Mesothelial cell of epicardium (in vitro differentiated cells): Measurements from ENCODE around the gene TSEN2. TPM values are rescaled to one million over a fixed set of nuclear protein-coding genes. Genes with fewer than 3 reads are reported as not detected.

Source experiments
- DNase-seq, 2 experiments: peaks; one replicate each; pipeline ENCODE4 v3.0.0; 2021; ENCODE audit warnings: low spot score in 2 of 2; ENCODE audit not compliant: unreplicated experiment in 2 of 2
- H3K27ac Mint-ChIP-seq: 2 replicates; pipeline ENCODE4 v1.8.0; 2021; ENCODE audit warnings: mixed read lengths
- H3K27me3 Mint-ChIP-seq: 2 replicates; pipeline ENCODE4 v1.8.0; 2021; ENCODE audit warnings: low read depth, mixed read lengths
- H3K36me3 Mint-ChIP-seq: 2 replicates; pipeline ENCODE4 v1.8.0; 2021; ENCODE audit warnings: mixed read lengths
- H3K4me1 Mint-ChIP-seq: 2 replicates; pipeline ENCODE4 v1.8.0; 2021; ENCODE audit warnings: mixed read lengths
- H3K4me3 Mint-ChIP-seq: 2 replicates; pipeline ENCODE4 v1.8.0; 2021; ENCODE audit warnings: mild to moderate bottlenecking, moderate library complexity, mixed read lengths
- H3K9me3 Mint-ChIP-seq: 2 replicates; pipeline ENCODE4 v1.8.0; 2021; ENCODE audit warnings: mixed read lengths
- CTCF ChIP-seq: fragments of 200-600 bp; sonication (generic); IDR thresholded peaks from one replicate; pipeline ENCODE4 v1.5.0; 2021; ENCODE audit warnings: antibody characterized with exemption; ENCODE audit not compliant: unreplicated experiment
- total RNA-seq: library from RNA; stranded (reverse); gene quantifications from 3 replicates; pipeline ENCODE4 v1.2.1, GENCODE V29; 2021

TSEN2 gene
- total RNA-seq, 1 donor from 2014 or later = 29.0 TPM

- no peak for TF ChIP-seq CTCF
- peaks cover 4% of the 10 kb centered on the region for H3K9me3 Mint-ChIP-seq
- H3K27me3 Mint-ChIP-seq = no peaks in the 10 kb centered on the region
- no peak overlapping the region for H3K4me3 Mint-ChIP-seq
- no peak for DNase-seq
- H3K4me1 Mint-ChIP-seq = peaks cover 5% of the 10 kb centered on the region
- H3K36me3 Mint-ChIP-seq = peaks cover 8% of the 10 kb centered on the region
- H3K27ac Mint-ChIP-seq = no peak overlapping the region
Observed at GRCh38 chr3:12516873-12517272, 32.6 kb downstream of the TSEN2 start.

GRCh38 chr3:12518261-12519028 lies 34.2 kb downstream of the TSEN2 start:
- H3K36me3 Mint-ChIP-seq = peaks cover 10% of the 10 kb centered on the region
- H3K4me3 Mint-ChIP-seq = no peak overlapping the region
- no peak for DNase-seq
- no peaks in the 10 kb centered on the region for H3K27me3 Mint-ChIP-seq
- peaks cover 4% of the 10 kb centered on the region for H3K9me3 Mint-ChIP-seq
- TF ChIP-seq CTCF = no peak
- no peak overlapping the region for H3K27ac Mint-ChIP-seq
- peaks cover 5% of the 10 kb centered on the region for H3K4me1 Mint-ChIP-seq

- no peak overlapping the region for H3K27ac Mint-ChIP-seq
- H3K4me1 Mint-ChIP-seq = peaks cover 3% of the 10 kb centered on the region
- peaks cover 4% of the 10 kb centered on the region for H3K9me3 Mint-ChIP-seq
- peaks cover 15% of the 10 kb centered on the region for H3K36me3 Mint-ChIP-seq
- no peak overlapping the region for H3K4me3 Mint-ChIP-seq
- H3K27me3 Mint-ChIP-seq = no peaks in the 10 kb centered on the region
- TF ChIP-seq CTCF = no peak
- no peak for DNase-seq
Observed at GRCh38 chr3:12521010-12521409, 36.7 kb downstream of the TSEN2 start.

- no peak for DNase-seq
- Mint-ChIP-seq H3K27me3 (no peaks in the 10 kb centered on the region), H3K36me3 (peaks cover 17% of the 10 kb centered on the region)
Observed at GRCh38 chr3:12522721-12523120, 38.4 kb downstream of the TSEN2 start.

GRCh38 chr3:12527757-12528143 lies 43.5 kb downstream of the TSEN2 start:
- H3K36me3 Mint-ChIP-seq = peaks cover 26% of the 10 kb centered on the region

More at GRCh38 chr3:12522721-12523120, 38.4 kb downstream of the TSEN2 start:
- no peak for TF ChIP-seq CTCF
- Mint-ChIP-seq H3K9me3 (peaks cover 4% of the 10 kb centered on the region), H3K27ac (no peak overlapping the region), H3K4me1 (peaks cover 3% of the 10 kb centered on the region), H3K4me3 (no peak overlapping the region)

More at GRCh38 chr3:12527757-12528143, 43.5 kb downstream of the TSEN2 start:
- no peak for DNase-seq
- Mint-ChIP-seq H3K4me1 (no peaks in the 10 kb centered on the region), H3K27me3 (no peaks in the 10 kb centered on the region), H3K4me3 (no peak overlapping the region), H3K9me3 (no peaks in the 10 kb centered on the region), H3K27ac (no peak overlapping the region)
- TF ChIP-seq CTCF = no peak
